ENCODE results near the gene CCDC88B. TPM values are rescaled to one million over a fixed set of nuclear protein-coding genes. Genes with fewer than 3 reads are reported as not detected.
"Not testable (repeated sequence)": the region's sequence is repeated elsewhere in the genome, so short reads cannot be mapped to it uniquely, and the experiment has no call there.

CCDC88B gene
- polyA plus RNA-seq, 1 experiment: 0.66 TPM

- no peak for DNase-seq (ENCODE audit: low read depth)
- Histone ChIP-seq H3K27me3 (ENCODE audit: control insufficient read depth, insufficient read depth, low read length) (no peaks in the 10 kb centered on the region), H3K36me3 (ENCODE audit: control insufficient read depth, insufficient read depth, low read length) (peaks cover 7% of the 10 kb centered on the region), H3K4me3 (ENCODE audit: low read depth, low read length) (no peak overlapping the region)
- no peak for TF ChIP-seq CTCF (IDR thresholded peaks at IDR 0.05; ENCODE audit: insufficient read depth, low read depth, low read length)
- ChIA-PET POLR2A (no interaction called here), CTCF (interaction anchor here (1.0 to 6.3 kb wide), 3 partner anchors 8 to 336 kb away, joined by 3 to 41 read pairs (median 4); partner anchors contain the start of gene ESRRA)
Measured at GRCh38 chr11:64313491-64314145, 26.4 kb upstream of the CCDC88B start.

- peaks cover 7% of the 10 kb centered on the region for H3K36me3 ChIP-seq (ENCODE audit: control insufficient read depth, insufficient read depth, low read length)
- no peak for DNase-seq (ENCODE audit: low read depth)
- no peaks in the 10 kb centered on the region for H3K27me3 ChIP-seq (ENCODE audit: control insufficient read depth, insufficient read depth, low read length)
- peak; percentile 21; the same call in 1 of the 2 replicates for TF ChIP-seq CTCF (IDR thresholded peaks at IDR 0.05; ENCODE audit: insufficient read depth, low read depth, low read length)
- ChIA-PET CTCF (interaction anchor here (1.0 to 6.3 kb wide), 2 partner anchors 8 to 68 kb away, joined by 3 to 41 read pairs; partner anchors contain the start of gene ESRRA), POLR2A (no interaction called here)
- H3K4me3 ChIP-seq (ENCODE audit: low read depth, low read length): no peak overlapping the region
Measured at GRCh38 chr11:64314146-64314804, 25.7 kb upstream of the CCDC88B start.

GRCh38 chr11:64314805-64315561 is 25.0 kb upstream of the CCDC88B start:
- Histone ChIP-seq H3K4me3 (ENCODE audit: low read depth, low read length) (no peak overlapping the region), H3K27me3 (ENCODE audit: control insufficient read depth, insufficient read depth, low read length) (no peaks in the 10 kb centered on the region), H3K36me3 (ENCODE audit: control insufficient read depth, insufficient read depth, low read length) (peaks cover 7% of the 10 kb centered on the region)
- no peak for TF ChIP-seq CTCF (IDR thresholded peaks at IDR 0.05; ENCODE audit: insufficient read depth, low read depth, low read length)
- CTCF ChIA-PET: interaction anchor here (1.0 to 6.3 kb wide), 2 partner anchors 9 to 69 kb away, joined by 3 to 41 read pairs; partner anchors contain the start of gene ESRRA
- POLR2A ChIA-PET: no interaction called here
- no peak for DNase-seq (ENCODE audit: low read depth)

- CTCF ChIA-PET: interaction anchor here (1.0 to 6.3 kb wide), 4 partner anchors 10 to 38 kb away, joined by 4 to 41 read pairs (median 12); partner anchors contain the start of gene ESRRA
Measured at GRCh38 chr11:64315667-64316526, 24.1 kb upstream of the CCDC88B start.

GRCh38 chr11:64316672-64317324 is 23.2 kb upstream of the CCDC88B start:
- Histone ChIP-seq H3K36me3 (ENCODE audit: control insufficient read depth, insufficient read depth, low read length) (peaks cover 13% of the 10 kb centered on the region), H3K4me3 (ENCODE audit: low read depth, low read length) (peak overlapping the region; percentile 98), H3K27me3 (ENCODE audit: control insufficient read depth, insufficient read depth, low read length) (no peaks in the 10 kb centered on the region)
- ChIA-PET CTCF (interaction anchor here (1.0 to 6.3 kb wide), 10 partner anchors 11 to 91 kb away, joined by 3 to 41 read pairs (median 5); partner anchors contain the start of genes ESRRA, NUDT22 and TRPT1), POLR2A (no interaction called here)
- TF ChIP-seq CTCF (IDR thresholded peaks at IDR 0.05; ENCODE audit: insufficient read depth, low read depth, low read length): no peak
- no peak for DNase-seq (ENCODE audit: low read depth)

More at GRCh38 chr11:64315667-64316526, 24.1 kb upstream of the CCDC88B start:
- H3K36me3 ChIP-seq (ENCODE audit: control insufficient read depth, insufficient read depth, low read length): peaks cover 11% of the 10 kb centered on the region
- H3K27me3 ChIP-seq (ENCODE audit: control insufficient read depth, insufficient read depth, low read length); DNase-seq (ENCODE audit: low read depth); POLR2A ChIA-PET; H3K4me3 ChIP-seq (ENCODE audit: low read depth, low read length): not testable (repeated sequence)

Data from BJ (cell line).